ENCODE data around the gene PCDHGA3. TPM values are rescaled to one million over a fixed set of nuclear protein-coding genes. Genes with fewer than 3 reads are reported as not detected.
"Not testable (repeated sequence)": the region's sequence is repeated elsewhere in the genome, so short reads cannot be mapped to it uniquely, and the experiment has no call there.

The PCDHGA3 gene
- total and polyA plus RNA-seq, 7 donors, result 0.19 to 4.4 (median 2.0) TPM; not detected in 1

DNA sequence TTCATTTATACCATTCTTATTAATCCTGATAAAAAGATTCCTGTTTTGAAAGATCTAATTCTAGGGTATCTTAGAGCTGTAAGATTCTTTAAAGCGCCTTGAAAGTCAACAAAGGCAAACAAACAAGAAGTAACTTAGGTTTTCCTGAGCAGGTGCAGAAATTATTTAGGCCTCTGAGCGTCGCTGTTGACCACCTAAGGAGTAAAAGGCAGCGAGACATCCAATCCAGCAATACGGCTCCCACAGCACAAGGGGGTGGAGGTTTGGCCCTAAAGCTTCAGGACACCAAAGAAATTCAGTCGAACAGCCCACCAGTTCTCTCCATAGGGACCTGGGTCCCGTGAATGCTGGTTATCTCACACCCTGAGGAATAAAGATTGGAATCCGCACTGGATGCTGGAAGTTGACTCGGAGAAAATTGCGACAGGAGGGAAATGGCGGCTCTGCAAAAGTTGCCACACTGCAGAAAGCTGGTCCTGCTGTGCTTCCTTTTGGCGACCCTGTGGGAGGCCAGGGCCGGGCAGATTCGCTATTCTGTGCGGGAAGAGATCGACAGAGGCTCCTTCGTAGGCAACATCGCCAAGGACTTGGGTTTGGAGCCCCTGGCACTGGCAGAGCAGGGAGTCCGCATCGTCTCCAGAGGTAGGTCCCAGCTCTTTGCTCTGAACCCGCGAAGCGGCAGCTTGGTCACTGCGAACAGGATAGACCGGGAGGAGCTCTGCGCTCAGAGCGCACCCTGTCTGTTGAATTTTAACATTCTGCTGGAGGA lies 4.9 kb upstream of the PCDHGA3 start, which contains the start of gene PCDHGA2:
PCDHGA2 (plus strand) TSS at position 223 of the 769 bp plus-strand sequence.
- intact Hi-C loops (cut with DNase I), result no loop called here
- TF ChIP-seq POLR2AphosphoS5 (IDR thresholded peaks at IDR 0.05), result no peak
- TF ChIP-seq, protein P1, sequence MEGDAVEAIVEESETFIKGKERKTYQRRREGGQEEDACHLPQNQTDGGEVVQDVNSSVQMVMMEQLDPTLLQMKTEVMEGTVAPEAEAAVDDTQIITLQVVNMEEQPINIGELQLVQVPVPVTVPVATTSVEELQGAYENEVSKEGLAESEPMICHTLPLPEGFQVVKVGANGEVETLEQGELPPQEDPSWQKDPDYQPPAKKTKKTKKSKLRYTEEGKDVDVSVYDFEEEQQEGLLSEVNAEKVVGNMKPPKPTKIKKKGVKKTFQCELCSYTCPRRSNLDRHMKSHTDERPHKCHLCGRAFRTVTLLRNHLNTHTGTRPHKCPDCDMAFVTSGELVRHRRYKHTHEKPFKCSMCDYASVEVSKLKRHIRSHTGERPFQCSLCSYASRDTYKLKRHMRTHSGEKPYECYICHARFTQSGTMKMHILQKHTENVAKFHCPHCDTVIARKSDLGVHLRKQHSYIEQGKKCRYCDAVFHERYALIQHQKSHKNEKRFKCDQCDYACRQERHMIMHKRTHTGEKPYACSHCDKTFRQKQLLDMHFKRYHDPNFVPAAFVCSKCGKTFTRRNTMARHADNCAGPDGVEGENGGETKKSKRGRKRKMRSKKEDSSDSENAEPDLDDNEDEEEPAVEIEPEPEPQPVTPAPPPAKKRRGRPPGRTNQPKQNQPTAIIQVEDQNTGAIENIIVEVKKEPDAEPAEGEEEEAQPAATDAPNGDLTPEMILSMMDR (IDR thresholded peaks at IDR 0.05), result peak in 1 of 4 experiments; percentile 14
- peaks cover 0 to 20% (median 5%) of the 10 kb centered on the region in 3 donors for H3K27me3 ChIP-seq
- peaks cover 26 to 76% (median 57%) of the 10 kb centered on the region in 4 donors for H3K9me3 ChIP-seq
- DNase-seq, result no peak
- WGBS, 2 donors, result 14 to 34% methylated on average over 27 of the region's 27 CpGs
- H3K36me3 ChIP-seq, result no peaks in the 10 kb centered on the region
- H3K4me3 ChIP-seq, result peak within 1 kb of the TSS in 3 of 4 donors; percentile 20 to 33 (median 33)
- H3K27ac ChIP-seq, result no peak within 1 kb of the TSS
- no peaks in the 10 kb centered on the region for H3K4me1 ChIP-seq

DNA sequence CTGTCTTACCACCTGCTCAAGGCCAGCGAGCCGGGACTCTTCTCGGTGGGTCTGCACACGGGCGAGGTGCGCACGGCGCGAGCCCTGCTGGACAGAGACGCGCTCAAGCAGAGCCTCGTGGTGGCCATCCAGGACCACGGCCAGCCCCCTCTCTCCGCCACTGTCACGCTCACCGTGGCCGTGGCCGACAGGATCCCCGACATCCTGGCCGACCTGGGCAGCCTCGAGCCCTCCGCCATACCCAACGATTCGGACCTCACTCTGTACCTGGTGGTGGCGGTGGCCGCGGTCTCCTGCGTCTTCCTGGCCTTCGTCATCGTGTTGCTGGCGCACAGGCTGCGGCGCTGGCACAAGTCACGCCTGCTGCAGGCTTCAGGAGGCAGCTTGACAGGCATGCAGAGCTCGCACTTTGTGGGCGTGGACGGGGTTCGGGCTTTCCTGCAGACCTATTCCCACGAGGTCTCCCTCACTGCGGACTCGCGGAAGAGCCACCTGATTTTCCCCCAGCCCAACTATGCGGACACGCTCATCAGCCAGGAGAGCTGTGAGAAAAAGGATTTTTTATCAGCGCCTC lies 2.8 kb upstream of the PCDHGA3 start:
- intact Hi-C loops (cut with DNase I); H3K27ac ChIP-seq; H3K4me3 ChIP-seq; H3K4me1 ChIP-seq; DNase-seq; H3K36me3 ChIP-seq: not testable (repeated sequence)
- WGBS, 2 donors, result 72 to 82% methylated on average over 45 of the region's 45 CpGs
- Histone ChIP-seq H3K9me3 (peaks cover 33 to 83% (median 60%) of the 10 kb centered on the region in 4 donors), H3K27me3 (peaks cover 0 to 27% (median 0%) of the 10 kb centered on the region in 3 donors)

DNA sequence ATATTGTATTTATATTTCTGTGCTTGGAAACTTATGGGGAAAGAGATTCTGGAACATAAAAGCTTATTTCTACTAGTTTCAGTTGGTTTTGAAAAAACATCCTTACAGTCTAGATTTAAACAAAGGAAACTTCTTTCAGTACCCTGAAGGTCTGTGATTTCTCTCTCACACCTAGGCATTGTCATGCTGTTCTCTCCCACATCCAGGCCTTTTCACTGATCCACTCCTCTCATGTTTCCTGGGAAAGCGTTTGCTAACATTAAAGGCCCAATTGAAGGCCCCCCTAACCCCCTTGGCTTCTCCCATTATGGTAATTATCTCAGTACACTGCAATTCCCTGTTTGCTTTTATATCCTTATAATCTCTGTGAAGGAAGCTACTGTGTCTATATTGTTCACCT lies 856 bp upstream of the PCDHGA3 start:
- H3K4me3 ChIP-seq, result no peak overlapping the region
- no peaks in the 10 kb centered on the region for H3K36me3 ChIP-seq
- no peaks in the 10 kb centered on the region for H3K4me1 ChIP-seq
- peaks cover 0 to 37% (median 0%) of the 10 kb centered on the region in 3 donors for H3K27me3 ChIP-seq
- no peak for DNase-seq
- intact Hi-C loops (cut with DNase I), result no loop called here
- 10 to 21% methylated on average over 1 of the region's 1 CpG for WGBS, 2 donors
- H3K27ac ChIP-seq, result no peak overlapping the region
- H3K9me3 ChIP-seq, result peaks cover 31 to 89% (median 58%) of the 10 kb centered on the region in 4 donors
- no peak for TF ChIP-seq POLR2A (IDR thresholded peaks at IDR 0.05)
- TF ChIP-seq, protein P1 (IDR thresholded peaks at IDR 0.05), result no peak

DNA sequence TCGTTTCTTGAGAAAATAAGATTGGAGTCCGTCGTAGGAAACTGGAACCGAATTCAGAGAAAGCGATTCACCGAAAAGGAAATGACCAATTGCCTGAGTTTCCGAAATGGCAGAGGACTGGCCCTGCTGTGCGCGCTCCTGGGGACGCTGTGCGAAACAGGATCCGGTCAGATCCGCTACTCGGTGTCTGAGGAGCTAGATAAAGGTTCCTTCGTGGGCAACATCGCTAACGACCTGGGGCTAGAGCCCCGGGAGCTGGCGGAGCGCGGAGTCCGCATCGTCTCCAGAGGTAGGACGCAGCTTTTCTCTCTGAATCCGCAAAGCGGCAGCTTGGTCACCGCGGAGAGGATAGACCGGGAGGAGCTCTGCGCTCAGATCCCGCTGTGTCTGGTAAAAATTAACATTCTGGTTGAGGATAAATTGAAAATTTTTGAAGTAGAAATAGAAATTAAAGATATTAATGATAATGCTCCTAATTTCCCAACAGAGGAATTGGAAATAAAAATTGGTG lies 379 bp downstream of the PCDHGA3 start:
- Histone ChIP-seq H3K27me3 (peaks cover 0 to 43% (median 0%) of the 10 kb centered on the region in 3 donors), H3K9me3 (peaks cover 26 to 86% (median 51%) of the 10 kb centered on the region in 4 donors), H3K4me1 (no peaks in the 10 kb centered on the region), H3K36me3 (no peaks in the 10 kb centered on the region), H3K27ac (no peak overlapping the region), H3K4me3 (peak overlapping the region in 2 of 4 donors; percentile 13 to 22)
- no peak for DNase-seq
- intact Hi-C loops (cut with DNase I), result no loop called here
- no peak for TF ChIP-seq EP300 (IDR thresholded peaks at IDR 0.05)
- TF ChIP-seq, protein P1 (IDR thresholded peaks at IDR 0.05), result no peak
- TF ChIP-seq POLR2AphosphoS5 (IDR thresholded peaks at IDR 0.05), result no peak
- TF ChIP-seq POLR2A (IDR thresholded peaks at IDR 0.05), result no peak
- 36 to 60% methylated on average over 31 of the region's 31 CpGs for WGBS, 2 donors

DNA sequence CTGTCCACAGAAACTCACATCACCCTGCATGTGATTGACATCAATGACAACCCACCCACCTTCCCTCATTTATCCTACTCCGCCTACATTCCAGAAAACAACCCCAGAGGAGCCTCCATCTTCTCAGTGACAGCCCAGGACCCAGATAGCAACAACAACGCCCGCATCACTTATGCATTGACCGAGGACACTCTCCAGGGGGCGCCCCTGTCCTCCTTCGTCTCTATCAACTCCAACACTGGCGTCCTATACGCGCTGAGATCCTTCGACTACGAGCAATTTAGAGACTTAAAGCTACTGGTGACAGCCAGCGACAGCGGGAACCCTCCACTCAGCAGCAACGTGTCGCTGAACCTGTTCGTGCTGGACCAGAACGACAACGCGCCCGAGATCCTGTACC lies 1.7 kb downstream of the PCDHGA3 start:
- no peak for TF ChIP-seq EP300 (IDR thresholded peaks at IDR 0.05)
- no peak for TF ChIP-seq POLR2A (IDR thresholded peaks at IDR 0.05)
- no peak for TF ChIP-seq POLR2AphosphoS5 (IDR thresholded peaks at IDR 0.05)
- TF ChIP-seq, protein P1 (IDR thresholded peaks at IDR 0.05), result no peak
- no peak overlapping the region for H3K4me3 ChIP-seq
- intact Hi-C loops (cut with DNase I), result no loop called here
- DNase-seq, result no peak
- WGBS, 2 donors, result 43 to 62% methylated on average over 20 of the region's 20 CpGs
- H3K4me1 ChIP-seq, result no peaks in the 10 kb centered on the region
- peaks cover 0 to 51% (median 0%) of the 10 kb centered on the region in 3 donors for H3K27me3 ChIP-seq
- no peaks in the 10 kb centered on the region for H3K36me3 ChIP-seq
- H3K27ac ChIP-seq, result no peak overlapping the region
- H3K9me3 ChIP-seq, result peaks cover 14 to 79% (median 43%) of the 10 kb centered on the region in 4 donors

DNA sequence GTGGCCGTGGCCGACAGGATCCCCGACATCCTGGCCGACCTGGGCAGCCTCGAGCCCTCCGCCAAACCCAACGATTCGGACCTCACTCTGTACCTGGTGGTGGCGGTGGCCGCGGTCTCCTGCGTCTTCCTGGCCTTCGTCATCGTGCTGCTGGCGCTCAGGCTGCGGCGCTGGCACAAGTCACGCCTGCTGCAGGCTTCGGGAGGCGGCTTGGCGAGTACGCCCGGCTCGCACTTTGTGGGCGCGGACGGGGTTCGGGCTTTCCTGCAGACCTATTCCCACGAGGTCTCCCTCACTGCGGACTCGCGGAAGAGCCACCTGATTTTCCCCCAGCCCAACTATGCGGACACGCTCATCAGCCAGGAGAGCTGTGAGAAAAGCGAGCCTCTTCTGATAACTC lies 2.4 kb downstream of the PCDHGA3 start:
- Histone ChIP-seq H3K27me3 (peaks cover 0 to 58% (median 0%) of the 10 kb centered on the region in 3 donors), H3K9me3 (peaks cover 8 to 79% (median 46%) of the 10 kb centered on the region in 4 donors)
- H3K4me1 ChIP-seq; H3K36me3 ChIP-seq; H3K4me3 ChIP-seq; intact Hi-C loops (cut with DNase I); DNase-seq; H3K27ac ChIP-seq: not testable (repeated sequence)
- whole genome bisulfite sequencing, 2 donors, result 48 to 70% methylated on average over 27 to 28 of the region's 35 CpGs

Data from sigmoid colon (tissue), 7 donors.